ENCODE results near the gene ARL6. TPM values are rescaled to one million over a fixed set of nuclear protein-coding genes. Genes with fewer than 3 reads are reported as not detected.

The ARL6 gene
- total and polyA plus RNA-seq, 9 of the 15 experiments (the other 6 are each of a cell fraction or from before 2014, with no cell fraction given) = 0.91 to 2.9 (median 2.3) TPM

DNA sequence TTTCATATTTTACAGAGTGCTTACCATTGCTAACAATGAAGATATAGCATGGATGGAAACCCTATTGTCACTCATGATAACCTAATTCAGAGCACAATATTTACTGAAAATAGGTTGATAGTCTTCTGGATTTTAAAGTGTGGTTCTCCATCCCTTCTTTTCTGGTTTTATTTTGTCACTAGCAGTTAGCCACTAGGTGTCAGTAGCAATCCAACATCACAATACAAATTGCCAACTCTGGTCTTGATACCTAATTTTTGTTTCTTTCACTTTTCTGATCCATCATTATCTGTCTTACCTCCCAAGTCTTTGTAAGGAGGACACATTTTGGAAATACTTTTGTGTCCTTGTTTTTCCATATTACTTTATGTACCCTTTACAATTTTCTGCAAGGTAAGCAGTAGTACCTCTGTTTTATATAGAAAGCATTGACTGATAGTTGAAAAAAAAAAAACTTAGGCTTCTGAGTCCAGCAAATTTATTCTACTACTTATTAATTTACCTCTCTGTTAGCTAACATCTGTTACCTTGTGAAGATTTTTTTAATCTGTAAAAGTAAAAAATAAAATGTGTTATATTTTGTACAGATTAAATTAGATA is 29.0 kb downstream of the ARL6 start (continued):
- TF ChIP-seq, protein P1, sequence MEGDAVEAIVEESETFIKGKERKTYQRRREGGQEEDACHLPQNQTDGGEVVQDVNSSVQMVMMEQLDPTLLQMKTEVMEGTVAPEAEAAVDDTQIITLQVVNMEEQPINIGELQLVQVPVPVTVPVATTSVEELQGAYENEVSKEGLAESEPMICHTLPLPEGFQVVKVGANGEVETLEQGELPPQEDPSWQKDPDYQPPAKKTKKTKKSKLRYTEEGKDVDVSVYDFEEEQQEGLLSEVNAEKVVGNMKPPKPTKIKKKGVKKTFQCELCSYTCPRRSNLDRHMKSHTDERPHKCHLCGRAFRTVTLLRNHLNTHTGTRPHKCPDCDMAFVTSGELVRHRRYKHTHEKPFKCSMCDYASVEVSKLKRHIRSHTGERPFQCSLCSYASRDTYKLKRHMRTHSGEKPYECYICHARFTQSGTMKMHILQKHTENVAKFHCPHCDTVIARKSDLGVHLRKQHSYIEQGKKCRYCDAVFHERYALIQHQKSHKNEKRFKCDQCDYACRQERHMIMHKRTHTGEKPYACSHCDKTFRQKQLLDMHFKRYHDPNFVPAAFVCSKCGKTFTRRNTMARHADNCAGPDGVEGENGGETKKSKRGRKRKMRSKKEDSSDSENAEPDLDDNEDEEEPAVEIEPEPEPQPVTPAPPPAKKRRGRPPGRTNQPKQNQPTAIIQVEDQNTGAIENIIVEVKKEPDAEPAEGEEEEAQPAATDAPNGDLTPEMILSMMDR (IDR thresholded peaks at IDR 0.05 in 2 of 3, conservative IDR thresholded peaks at IDR 0.05 in 1 of 3; ENCODE audit: insufficient read depth in 2 of 3, low read depth in 1 of 3, low read length in 3 of 3) = peak; percentile 40 to 71 (median 53); a peak in 5 of 6 replicates
- no peak for TF ChIP-seq CXXC5 (CRISPR knock-in tag; IDR thresholded peaks at IDR 0.05)
- TF ChIP-seq YY1 (IDR thresholded peaks at IDR 0.05; ENCODE audit: borderline replicate concordance in 1 of 3, control insufficient read depth in 1 of 3, extremely low read depth in 1 of 3, insufficient read depth in 3 of 3, insufficient read length in 1 of 3, insufficient replicate concordance in 2 of 3, low read depth in 1 of 3, low read length in 2 of 3) = no peak
- TF ChIP-seq, protein P2, sequence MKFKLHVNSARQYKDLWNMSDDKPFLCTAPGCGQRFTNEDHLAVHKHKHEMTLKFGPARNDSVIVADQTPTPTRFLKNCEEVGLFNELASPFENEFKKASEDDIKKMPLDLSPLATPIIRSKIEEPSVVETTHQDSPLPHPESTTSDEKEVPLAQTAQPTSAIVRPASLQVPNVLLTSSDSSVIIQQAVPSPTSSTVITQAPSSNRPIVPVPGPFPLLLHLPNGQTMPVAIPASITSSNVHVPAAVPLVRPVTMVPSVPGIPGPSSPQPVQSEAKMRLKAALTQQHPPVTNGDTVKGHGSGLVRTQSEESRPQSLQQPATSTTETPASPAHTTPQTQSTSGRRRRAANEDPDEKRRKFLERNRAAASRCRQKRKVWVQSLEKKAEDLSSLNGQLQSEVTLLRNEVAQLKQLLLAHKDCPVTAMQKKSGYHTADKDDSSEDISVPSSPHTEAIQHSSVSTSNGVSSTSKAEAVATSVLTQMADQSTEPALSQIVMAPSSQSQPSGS (CRISPR knock-in tag; IDR thresholded peaks at IDR 0.05) = no peak
- no peak for TF ChIP-seq EGR1 (conservative IDR thresholded peaks at IDR 0.05)
- TF ChIP-seq TBP (optimal IDR thresholded peaks at IDR 0.05; ENCODE audit: low read depth, low read length) = no peak
- TF ChIP-seq, protein P3, sequence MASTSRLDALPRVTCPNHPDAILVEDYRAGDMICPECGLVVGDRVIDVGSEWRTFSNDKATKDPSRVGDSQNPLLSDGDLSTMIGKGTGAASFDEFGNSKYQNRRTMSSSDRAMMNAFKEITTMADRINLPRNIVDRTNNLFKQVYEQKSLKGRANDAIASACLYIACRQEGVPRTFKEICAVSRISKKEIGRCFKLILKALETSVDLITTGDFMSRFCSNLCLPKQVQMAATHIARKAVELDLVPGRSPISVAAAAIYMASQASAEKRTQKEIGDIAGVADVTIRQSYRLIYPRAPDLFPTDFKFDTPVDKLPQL (IDR thresholded peaks at IDR 0.05; ENCODE audit: extremely low read depth, insufficient read length) = no peak
- no peak for TF ChIP-seq SNIP1 (IDR thresholded peaks at IDR 0.05; ENCODE audit: low read depth)
- TF ChIP-seq SMC3 (conservative IDR thresholded peaks at IDR 0.05; ENCODE audit: insufficient read depth, low read depth, low read length) = peak; percentile 57
- TF ChIP-seq, protein P4, sequence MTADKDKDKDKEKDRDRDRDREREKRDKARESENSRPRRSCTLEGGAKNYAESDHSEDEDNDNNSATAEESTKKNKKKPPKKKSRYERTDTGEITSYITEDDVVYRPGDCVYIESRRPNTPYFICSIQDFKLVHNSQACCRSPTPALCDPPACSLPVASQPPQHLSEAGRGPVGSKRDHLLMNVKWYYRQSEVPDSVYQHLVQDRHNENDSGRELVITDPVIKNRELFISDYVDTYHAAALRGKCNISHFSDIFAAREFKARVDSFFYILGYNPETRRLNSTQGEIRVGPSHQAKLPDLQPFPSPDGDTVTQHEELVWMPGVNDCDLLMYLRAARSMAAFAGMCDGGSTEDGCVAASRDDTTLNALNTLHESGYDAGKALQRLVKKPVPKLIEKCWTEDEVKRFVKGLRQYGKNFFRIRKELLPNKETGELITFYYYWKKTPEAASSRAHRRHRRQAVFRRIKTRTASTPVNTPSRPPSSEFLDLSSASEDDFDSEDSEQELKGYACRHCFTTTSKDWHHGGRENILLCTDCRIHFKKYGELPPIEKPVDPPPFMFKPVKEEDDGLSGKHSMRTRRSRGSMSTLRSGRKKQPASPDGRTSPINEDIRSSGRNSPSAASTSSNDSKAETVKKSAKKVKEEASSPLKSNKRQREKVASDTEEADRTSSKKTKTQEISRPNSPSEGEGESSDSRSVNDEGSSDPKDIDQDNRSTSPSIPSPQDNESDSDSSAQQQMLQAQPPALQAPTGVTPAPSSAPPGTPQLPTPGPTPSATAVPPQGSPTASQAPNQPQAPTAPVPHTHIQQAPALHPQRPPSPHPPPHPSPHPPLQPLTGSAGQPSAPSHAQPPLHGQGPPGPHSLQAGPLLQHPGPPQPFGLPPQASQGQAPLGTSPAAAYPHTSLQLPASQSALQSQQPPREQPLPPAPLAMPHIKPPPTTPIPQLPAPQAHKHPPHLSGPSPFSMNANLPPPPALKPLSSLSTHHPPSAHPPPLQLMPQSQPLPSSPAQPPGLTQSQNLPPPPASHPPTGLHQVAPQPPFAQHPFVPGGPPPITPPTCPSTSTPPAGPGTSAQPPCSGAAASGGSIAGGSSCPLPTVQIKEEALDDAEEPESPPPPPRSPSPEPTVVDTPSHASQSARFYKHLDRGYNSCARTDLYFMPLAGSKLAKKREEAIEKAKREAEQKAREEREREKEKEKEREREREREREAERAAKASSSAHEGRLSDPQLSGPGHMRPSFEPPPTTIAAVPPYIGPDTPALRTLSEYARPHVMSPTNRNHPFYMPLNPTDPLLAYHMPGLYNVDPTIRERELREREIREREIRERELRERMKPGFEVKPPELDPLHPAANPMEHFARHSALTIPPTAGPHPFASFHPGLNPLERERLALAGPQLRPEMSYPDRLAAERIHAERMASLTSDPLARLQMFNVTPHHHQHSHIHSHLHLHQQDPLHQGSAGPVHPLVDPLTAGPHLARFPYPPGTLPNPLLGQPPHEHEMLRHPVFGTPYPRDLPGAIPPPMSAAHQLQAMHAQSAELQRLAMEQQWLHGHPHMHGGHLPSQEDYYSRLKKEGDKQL (CRISPR knock-in tag; IDR thresholded peaks at IDR 0.05; ENCODE audit: borderline replicate concordance) = no peak
- TF ChIP-seq CC2D1A (IDR thresholded peaks at IDR 0.05) = 0 out of 2 replicates have a peak, but pooled peaks have one; percentile 19
- no peak for TF ChIP-seq IRF2 (CRISPR knock-in tag; IDR thresholded peaks at IDR 0.05)
- TF ChIP-seq TSC22D4 (tag; IDR thresholded peaks at IDR 0.05) = no peak
- TF ChIP-seq ZNF316 (IDR thresholded peaks at IDR 0.05) = peak; percentile 60
- 0 out of 2 replicates have a peak, but pooled peaks have one; percentile 13 for TF ChIP-seq C11orf30 (IDR thresholded peaks at IDR 0.05; ENCODE audit: low read depth)
- TF ChIP-seq ESRRB (CRISPR knock-in tag; IDR thresholded peaks at IDR 0.05; ENCODE audit: borderline replicate concordance) = no peak
- TF ChIP-seq ZNF764 (CRISPR knock-in tag; IDR thresholded peaks at IDR 0.05; ENCODE audit: low read depth) = no peak
- no peak for TF ChIP-seq HOXB6 (CRISPR knock-in tag; IDR thresholded peaks at IDR 0.05; ENCODE audit: borderline replicate concordance)
- TF ChIP-seq ARID2 (IDR thresholded peaks at IDR 0.05) = 0 out of 2 replicates have a peak, but pooled peaks have one; percentile 37
